GM12878 (cell line): ENCODE measurements around the gene PRPS1.

ENCODE experiments used
- ATF7 ChIP-seq: fragments of 450-650 bp; IDR thresholded peaks from 2 replicates; pipeline ENCODE4 v1.6.1; 2016; ENCODE audit warnings: low read depth, mild to moderate bottlenecking
- CHD2 ChIP-seq: IDR thresholded peaks from 2 replicates; pipeline ENCODE4 v1.6.1; 2011; ENCODE audit warnings: low read depth, low read length, improper control_type of control experiment, borderline replicate concordance
- CREB1 ChIP-seq: IDR thresholded peaks from 2 replicates; pipeline ENCODE4 v1.6.1; 2012; ENCODE audit warnings: low read depth, mild to moderate bottlenecking, inconsistent platforms
- NR2C2 ChIP-seq: IDR thresholded peaks from 2 replicates; pipeline ENCODE4 v1.6.1; 2011; ENCODE audit warnings: borderline replicate concordance, low read depth; ENCODE audit not compliant: control insufficient read depth, insufficient read length
- PBX3 ChIP-seq: IDR thresholded peaks from 2 replicates; pipeline ENCODE4 v1.6.1; 2011; ENCODE audit warnings: mild to moderate bottlenecking, low read depth, low read length, moderate library complexity; ENCODE audit not compliant: insufficient replicate concordance
- POLR2AphosphoS5 ChIP-seq: IDR thresholded peaks from 2 replicates; pipeline ENCODE4 v1.6.1; 2011; ENCODE audit warnings: mild to moderate bottlenecking, low read length, inconsistent platforms
- TF ChIP-seq, protein P1 (sequence below), 3 experiments: IDR thresholded peaks in 2 of 3; conservative IDR thresholded peaks in 1 of 3; 2 replicates each; pipeline ENCODE4 v1.5.1; 2011; ENCODE audit warnings: low read depth in 3 of 3, low read length in 3 of 3, mild to moderate bottlenecking in 3 of 3, control low read depth in 2 of 3, moderate library complexity in 2 of 3, inconsistent platforms in 1 of 3, mixed read lengths in 1 of 3; ENCODE audit not compliant: control insufficient read depth in 2 of 3, insufficient read depth in 1 of 3; ENCODE audit errors: extremely low read depth in 1 of 3

GRCh38 chrX:107686792-107687191 lies 58.5 kb downstream of the PRPS1 start:
- TF ChIP-seq CHD2 (no peak), ATF7 (no peak), NR2C2 (no peak), POLR2AphosphoS5 (no peak), PBX3 (no peak), CREB1 (no peak)
- TF ChIP-seq, protein P1, sequence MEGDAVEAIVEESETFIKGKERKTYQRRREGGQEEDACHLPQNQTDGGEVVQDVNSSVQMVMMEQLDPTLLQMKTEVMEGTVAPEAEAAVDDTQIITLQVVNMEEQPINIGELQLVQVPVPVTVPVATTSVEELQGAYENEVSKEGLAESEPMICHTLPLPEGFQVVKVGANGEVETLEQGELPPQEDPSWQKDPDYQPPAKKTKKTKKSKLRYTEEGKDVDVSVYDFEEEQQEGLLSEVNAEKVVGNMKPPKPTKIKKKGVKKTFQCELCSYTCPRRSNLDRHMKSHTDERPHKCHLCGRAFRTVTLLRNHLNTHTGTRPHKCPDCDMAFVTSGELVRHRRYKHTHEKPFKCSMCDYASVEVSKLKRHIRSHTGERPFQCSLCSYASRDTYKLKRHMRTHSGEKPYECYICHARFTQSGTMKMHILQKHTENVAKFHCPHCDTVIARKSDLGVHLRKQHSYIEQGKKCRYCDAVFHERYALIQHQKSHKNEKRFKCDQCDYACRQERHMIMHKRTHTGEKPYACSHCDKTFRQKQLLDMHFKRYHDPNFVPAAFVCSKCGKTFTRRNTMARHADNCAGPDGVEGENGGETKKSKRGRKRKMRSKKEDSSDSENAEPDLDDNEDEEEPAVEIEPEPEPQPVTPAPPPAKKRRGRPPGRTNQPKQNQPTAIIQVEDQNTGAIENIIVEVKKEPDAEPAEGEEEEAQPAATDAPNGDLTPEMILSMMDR (IDR thresholded peaks at IDR 0.05 in 2 of 3, conservative IDR thresholded peaks at IDR 0.05 in 1 of 3; ENCODE audit: control insufficient read depth in 2 of 3, extremely low read depth in 1 of 3, insufficient read depth in 1 of 3, low read depth in 3 of 3, low read length in 3 of 3): no peak
